ENCODE data around the gene MEST. TPM values are rescaled to one million over a fixed set of nuclear protein-coding genes. Genes with fewer than 3 reads are reported as not detected.

MEST gene
- total RNA-seq, 1 experiment from 2014 or later = 76.9 TPM

DNA sequence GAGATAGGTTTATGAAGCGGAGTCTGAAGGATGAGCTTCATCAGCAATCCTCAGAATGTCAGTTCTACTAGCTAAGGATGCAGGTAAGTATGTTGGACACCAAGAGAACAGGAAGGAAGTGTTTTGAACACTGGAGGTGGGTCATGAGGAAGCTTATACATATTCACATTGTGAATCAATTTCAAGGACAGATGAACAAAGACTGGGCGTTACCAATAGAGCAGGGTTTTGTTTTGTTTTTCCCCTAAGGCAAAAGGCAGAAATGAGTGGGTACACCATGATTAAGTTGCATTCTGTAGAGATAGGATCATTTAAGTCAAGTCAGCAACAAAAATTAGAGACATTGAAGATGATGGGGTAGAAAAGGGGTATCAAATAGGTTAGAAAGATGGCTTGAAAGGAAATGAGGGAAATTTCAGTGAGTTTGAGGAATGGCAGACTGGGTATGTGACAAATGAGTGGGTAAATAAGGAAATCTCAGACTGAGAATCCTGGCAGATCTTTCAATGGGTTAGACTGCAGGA is 51.7 kb downstream of the MEST start:
- POLR2A ChIA-PET (ENCODE audit: unreplicated experiment) = no interaction called here
- H3K36me3 ChIP-seq (ENCODE audit: low read depth) = no peaks in the 10 kb centered on the region
- no TSS peak for BruUV-seq (replicated peaks)

DNA sequence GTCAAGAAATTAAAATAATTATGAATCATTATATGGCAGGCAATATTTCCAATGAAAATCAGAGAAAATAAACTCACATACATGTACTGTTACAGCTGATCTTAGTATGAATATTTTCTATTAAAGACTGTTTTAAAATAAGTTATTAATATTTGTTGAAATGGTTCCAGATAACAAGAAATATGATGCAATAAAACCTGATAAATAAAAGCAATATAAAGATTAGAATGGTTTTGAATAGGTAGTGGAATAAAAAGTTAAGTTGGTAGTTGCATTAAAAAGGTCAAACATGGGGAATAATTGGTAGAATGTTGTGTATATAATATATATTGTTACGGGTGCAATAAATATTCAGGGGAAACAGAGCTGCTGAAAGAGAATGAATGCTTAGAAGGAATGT is 52.5 kb downstream of the MEST start:
- Histone ChIP-seq H3K36me3 (ENCODE audit: low read depth) (no peaks in the 10 kb centered on the region), H3K4me2 (no peak overlapping the region), H3K4me3 (no peak overlapping the region), H3K9me3 (ENCODE audit: insufficient read depth, low read depth) (no peaks in the 10 kb centered on the region), H3K9me2 (ENCODE audit: insufficient read depth) (no peaks in the 10 kb centered on the region), H3K79me2 (ENCODE audit: low read depth) (no peaks in the 10 kb centered on the region), H3K27me3 (ENCODE audit: insufficient read depth, low read depth) (no peaks in the 10 kb centered on the region), H3K4me1 (replicated peaks; ENCODE audit: insufficient read depth) (no peaks in the 10 kb centered on the region), H3K27ac (no peak overlapping the region), H3F3A (ENCODE audit: insufficient read depth, low read depth) (no peaks in the 10 kb centered on the region), H4K20me1 (ENCODE audit: insufficient read depth) (no peaks in the 10 kb centered on the region), H2AFZ (no peak overlapping the region)
- BruUV-seq (replicated peaks) = no TSS peak
- TF ChIP-seq EZH2 (IDR thresholded peaks at IDR 0.05; ENCODE audit: low read depth) (no peak), CTCF (conservative IDR thresholded peaks at IDR 0.05) (no peak)
- ChIA-PET POLR2A (ENCODE audit: unreplicated experiment) (no interaction called here), CTCF (no interaction called here)
- no peak for DNase-seq
- intact Hi-C loops (cut with micrococcal nuclease; ENCODE audit: unreplicated experiment) = no loop called here

More for the DNA sequence above, 51.7 kb downstream of the MEST start:
- Histone ChIP-seq H2AFZ (no peak overlapping the region), H3K9me3 (ENCODE audit: insufficient read depth, low read depth) (no peaks in the 10 kb centered on the region), H3K4me3 (no peak overlapping the region), H3F3A (ENCODE audit: insufficient read depth, low read depth) (no peaks in the 10 kb centered on the region), H3K4me2 (no peak overlapping the region), H3K4me1 (replicated peaks; ENCODE audit: insufficient read depth) (no peaks in the 10 kb centered on the region), H3K9me2 (ENCODE audit: insufficient read depth) (no peaks in the 10 kb centered on the region), H3K27me3 (ENCODE audit: insufficient read depth, low read depth) (no peaks in the 10 kb centered on the region), H4K20me1 (ENCODE audit: insufficient read depth) (no peaks in the 10 kb centered on the region), H3K79me2 (ENCODE audit: low read depth) (no peaks in the 10 kb centered on the region), H3K27ac (no peak overlapping the region)
- no peak for TF ChIP-seq CTCF (conservative IDR thresholded peaks at IDR 0.05)
- no peak for TF ChIP-seq EZH2 (IDR thresholded peaks at IDR 0.05; ENCODE audit: low read depth)
- intact Hi-C loops (cut with micrococcal nuclease; ENCODE audit: unreplicated experiment) = no loop called here
- DNase-seq = no peak
- CTCF ChIA-PET = no interaction called here

DNA sequence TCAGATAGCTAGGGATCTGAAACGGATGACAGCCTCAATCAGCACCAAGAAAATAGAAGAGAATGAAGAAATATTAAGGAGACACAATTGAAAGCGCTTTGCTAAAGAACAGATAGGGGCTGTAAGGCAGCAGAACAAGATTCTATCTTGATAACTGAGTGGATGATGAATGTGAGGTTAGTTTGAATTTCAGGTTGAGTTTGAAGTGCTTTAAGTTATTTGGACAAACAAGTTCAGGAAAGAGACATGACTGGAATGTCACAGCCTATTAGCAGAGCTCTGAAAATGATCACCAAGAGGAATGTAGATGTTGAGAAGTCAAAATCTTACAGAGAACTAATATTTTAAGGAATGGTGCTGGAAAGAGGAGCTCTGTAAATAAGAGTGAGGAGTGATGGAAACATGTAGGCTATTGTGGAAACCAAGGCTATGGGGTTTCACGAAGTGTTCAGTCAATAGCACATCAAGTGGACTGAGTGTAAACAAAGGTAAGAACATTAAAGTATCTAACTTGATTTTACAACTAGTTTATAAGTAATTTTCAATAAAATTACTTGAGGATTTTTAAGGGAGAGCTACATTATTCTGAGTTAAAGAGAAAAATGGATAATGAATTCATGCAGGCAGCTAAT is 61.6 kb downstream of the MEST start:
- H3K9me2 ChIP-seq (ENCODE audit: insufficient read depth) = no peaks in the 10 kb centered on the region
- POLR2A ChIA-PET (ENCODE audit: unreplicated experiment) = no interaction called here
- no TSS peak for BruUV-seq (replicated peaks)
- CTCF ChIA-PET = interaction anchor here (0.7 kb wide), 1 partner anchor 425 kb away, joined by 8 read pairs; no protein-coding TSS in a partner anchor
- DNase-seq = no peak
- H3K4me1 ChIP-seq (replicated peaks; ENCODE audit: insufficient read depth) = no peaks in the 10 kb centered on the region
- no peak overlapping the region for H3K4me3 ChIP-seq
- H2AFZ ChIP-seq = no peak overlapping the region
- H3K9me3 ChIP-seq (ENCODE audit: insufficient read depth, low read depth) = no peaks in the 10 kb centered on the region
- no peaks in the 10 kb centered on the region for H3K36me3 ChIP-seq (ENCODE audit: low read depth)
- H4K20me1 ChIP-seq (ENCODE audit: insufficient read depth) = no peaks in the 10 kb centered on the region
- TF ChIP-seq EZH2 (IDR thresholded peaks at IDR 0.05; ENCODE audit: low read depth) = no peak
- TF ChIP-seq CTCF (conservative IDR thresholded peaks at IDR 0.05) = no peak
- H3K27me3 ChIP-seq (ENCODE audit: insufficient read depth, low read depth) = no peaks in the 10 kb centered on the region
- H3K27ac ChIP-seq = no peak overlapping the region
- H3F3A ChIP-seq (ENCODE audit: insufficient read depth, low read depth) = no peaks in the 10 kb centered on the region
- H3K4me2 ChIP-seq = no peak overlapping the region
- intact Hi-C loops (cut with micrococcal nuclease; ENCODE audit: unreplicated experiment) = no loop called here
- H3K79me2 ChIP-seq (ENCODE audit: low read depth) = no peaks in the 10 kb centered on the region
